ENCODE measurements around the gene CD96.

The CD96 gene

GRCh38 chr3:111590143-111590491, 48.1 kb downstream of the CD96 start:
- H3K4me3 ChIP-seq (ENCODE audit: low read depth, low read length), result no peak overlapping the region
- no peak for DNase-seq (ENCODE audit: low read depth)
- no peak for TF ChIP-seq CTCF (IDR thresholded peaks at IDR 0.05; ENCODE audit: insufficient read depth, low read depth, low read length, missing control alignments)

- no peak for TF ChIP-seq CTCF (IDR thresholded peaks at IDR 0.05; ENCODE audit: insufficient read depth, low read depth, low read length, missing control alignments)
- H3K4me3 ChIP-seq (ENCODE audit: low read depth, low read length), result no peak overlapping the region
- no peak for DNase-seq (ENCODE audit: low read depth)
These were observed 49.6 kb downstream of the CD96 start for GRCh38 chr3:111591555-111591954.

GRCh38 chr3:111592143-111592542, 50.1 kb downstream of the CD96 start:
- DNase-seq (ENCODE audit: low read depth), result no peak
- no peak for TF ChIP-seq CTCF (IDR thresholded peaks at IDR 0.05; ENCODE audit: insufficient read depth, low read depth, low read length, missing control alignments)

GRCh38 chr3:111592936-111593335, 50.9 kb downstream of the CD96 start:
- DNase-seq (ENCODE audit: low read depth), result no peak
- H3K4me3 ChIP-seq (ENCODE audit: low read depth, low read length), result no peak overlapping the region
- TF ChIP-seq CTCF (IDR thresholded peaks at IDR 0.05; ENCODE audit: insufficient read depth, low read depth, low read length, missing control alignments), result no peak

More at GRCh38 chr3:111592143-111592542, 50.1 kb downstream of the CD96 start:
- H3K4me3 ChIP-seq (ENCODE audit: low read depth, low read length), result no peak overlapping the region

GRCh38 chr3:111593666-111594065, 51.7 kb downstream of the CD96 start:
- no peak overlapping the region for H3K4me3 ChIP-seq (ENCODE audit: low read depth, low read length)
- no peak for TF ChIP-seq CTCF (IDR thresholded peaks at IDR 0.05; ENCODE audit: insufficient read depth, low read depth, low read length, missing control alignments)
- DNase-seq (ENCODE audit: low read depth), result no peak

GRCh38 chr3:111594205-111594604, 52.2 kb downstream of the CD96 start:
- TF ChIP-seq CTCF (IDR thresholded peaks at IDR 0.05; ENCODE audit: insufficient read depth, low read depth, low read length, missing control alignments), result no peak
- peak; percentile 33 for DNase-seq (ENCODE audit: low read depth)
- no peak overlapping the region for H3K4me3 ChIP-seq (ENCODE audit: low read depth, low read length)

- H3K4me3 ChIP-seq (ENCODE audit: low read depth, low read length), result no peak overlapping the region
- no peak for DNase-seq (ENCODE audit: low read depth)
- no peak for TF ChIP-seq CTCF (IDR thresholded peaks at IDR 0.05; ENCODE audit: insufficient read depth, low read depth, low read length, missing control alignments)
These were observed 52.8 kb downstream of the CD96 start for GRCh38 chr3:111594781-111595180.

Measured in GM12865 (cell line).